ENCODE data around the gene ZNF124. TPM values are rescaled to one million over a fixed set of nuclear protein-coding genes. Genes with fewer than 3 reads are reported as not detected.
"Not testable (repeated sequence)": the region's sequence is repeated elsewhere in the genome, so short reads cannot be mapped to it uniquely, and the experiment has no call there.

The ZNF124 gene
- total RNA-seq, 4 donors from 2014 or later: 21.1 to 66.0 (median 34.7) TPM

DNA sequence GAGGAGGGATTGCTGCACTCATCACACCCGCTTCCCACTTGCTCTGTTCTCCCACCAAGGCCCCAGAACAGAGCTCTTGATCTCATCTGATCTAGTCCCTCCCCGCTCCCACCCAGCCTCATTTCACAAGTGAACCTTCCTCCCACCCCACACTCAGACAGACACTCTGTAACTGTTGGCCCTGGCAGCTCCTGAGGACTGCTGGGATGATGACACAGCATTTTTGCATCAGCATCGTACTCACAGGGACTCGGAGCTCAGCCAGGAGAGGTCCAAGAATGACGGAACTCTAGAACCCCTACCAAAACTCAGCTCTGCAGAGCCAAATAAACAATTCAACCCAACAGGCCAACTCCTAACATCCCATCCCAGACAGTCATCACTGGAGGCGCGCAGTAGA is 11.2 kb upstream of the ZNF124 start:
- peaks cover 0 to 19% (median 9%) of the 10 kb centered on the region in 4 donors for H3K9me3 ChIP-seq
- no peaks in the 10 kb centered on the region for H3K27me3 ChIP-seq
- no peak overlapping the region for H3K4me3 ChIP-seq
- TF ChIP-seq POLR2A (IDR thresholded peaks at IDR 0.05): no peak
- TF ChIP-seq, protein P1, sequence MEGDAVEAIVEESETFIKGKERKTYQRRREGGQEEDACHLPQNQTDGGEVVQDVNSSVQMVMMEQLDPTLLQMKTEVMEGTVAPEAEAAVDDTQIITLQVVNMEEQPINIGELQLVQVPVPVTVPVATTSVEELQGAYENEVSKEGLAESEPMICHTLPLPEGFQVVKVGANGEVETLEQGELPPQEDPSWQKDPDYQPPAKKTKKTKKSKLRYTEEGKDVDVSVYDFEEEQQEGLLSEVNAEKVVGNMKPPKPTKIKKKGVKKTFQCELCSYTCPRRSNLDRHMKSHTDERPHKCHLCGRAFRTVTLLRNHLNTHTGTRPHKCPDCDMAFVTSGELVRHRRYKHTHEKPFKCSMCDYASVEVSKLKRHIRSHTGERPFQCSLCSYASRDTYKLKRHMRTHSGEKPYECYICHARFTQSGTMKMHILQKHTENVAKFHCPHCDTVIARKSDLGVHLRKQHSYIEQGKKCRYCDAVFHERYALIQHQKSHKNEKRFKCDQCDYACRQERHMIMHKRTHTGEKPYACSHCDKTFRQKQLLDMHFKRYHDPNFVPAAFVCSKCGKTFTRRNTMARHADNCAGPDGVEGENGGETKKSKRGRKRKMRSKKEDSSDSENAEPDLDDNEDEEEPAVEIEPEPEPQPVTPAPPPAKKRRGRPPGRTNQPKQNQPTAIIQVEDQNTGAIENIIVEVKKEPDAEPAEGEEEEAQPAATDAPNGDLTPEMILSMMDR (IDR thresholded peaks at IDR 0.05): no peak
- no peaks in the 10 kb centered on the region for H3K36me3 ChIP-seq
- H3K4me1 ChIP-seq: no peaks in the 10 kb centered on the region
- DNase-seq: no peak
- no peak overlapping the region for H3K27ac ChIP-seq

DNA sequence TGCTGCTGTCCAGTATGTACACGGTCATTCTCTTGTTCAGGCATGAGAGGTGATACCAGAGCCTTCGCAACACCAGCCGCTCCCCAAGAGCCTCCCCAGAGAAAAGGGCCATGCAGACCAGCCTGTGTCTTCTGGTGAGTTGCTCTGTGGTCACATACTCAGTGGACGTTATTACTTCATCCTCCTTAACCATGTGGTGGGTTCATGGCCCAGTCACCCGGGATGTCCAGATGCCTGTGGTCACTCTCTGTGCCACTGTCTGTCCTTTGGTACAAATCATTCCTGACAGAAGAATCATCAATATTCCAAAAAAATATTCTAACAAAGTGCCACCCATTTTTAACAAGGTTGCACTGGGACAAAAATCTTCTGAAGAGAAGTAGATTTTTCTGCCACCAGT is 8.8 kb upstream of the ZNF124 start:
- H3K4me1 ChIP-seq: no peaks in the 10 kb centered on the region
- no peak for TF ChIP-seq POLR2A (IDR thresholded peaks at IDR 0.05)
- H3K9me3 ChIP-seq: peaks cover 0 to 19% (median 7%) of the 10 kb centered on the region in 4 donors
- H3K36me3 ChIP-seq: no peaks in the 10 kb centered on the region
- no peak overlapping the region for H3K4me3 ChIP-seq
- H3K27me3 ChIP-seq: no peaks in the 10 kb centered on the region
- no peak for DNase-seq
- H3K27ac ChIP-seq: no peak overlapping the region

DNA sequence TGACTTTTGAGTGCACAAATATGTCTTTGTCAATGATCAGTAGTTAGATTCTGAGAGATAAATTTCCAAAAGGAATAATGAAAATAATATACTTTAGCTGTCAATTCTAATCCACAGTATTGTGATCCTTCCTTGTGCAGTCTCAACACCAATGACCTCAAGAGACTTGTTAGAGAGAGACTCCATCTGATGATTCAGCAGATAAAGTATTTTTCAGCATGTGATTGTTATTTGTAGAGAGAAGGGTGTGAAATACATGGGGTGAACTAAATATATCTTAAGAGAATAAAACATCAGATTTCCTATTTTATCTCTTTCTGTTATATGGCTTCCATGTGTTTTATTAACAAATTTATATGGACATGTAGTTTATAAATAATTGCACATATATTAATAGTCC is 5.9 kb upstream of the ZNF124 start:
- Histone ChIP-seq H3K4me3 (no peak overlapping the region), H3K27ac (no peak overlapping the region), H3K4me1 (no peaks in the 10 kb centered on the region), H3K27me3 (no peaks in the 10 kb centered on the region), H3K36me3 (no peaks in the 10 kb centered on the region), H3K9me3 (peaks cover 0 to 2% (median 0%) of the 10 kb centered on the region in 4 donors)
- TF ChIP-seq POLR2A (IDR thresholded peaks at IDR 0.05): no peak
- TF ChIP-seq, protein P1 (IDR thresholded peaks at IDR 0.05): no peak
- DNase-seq: no peak

DNA sequence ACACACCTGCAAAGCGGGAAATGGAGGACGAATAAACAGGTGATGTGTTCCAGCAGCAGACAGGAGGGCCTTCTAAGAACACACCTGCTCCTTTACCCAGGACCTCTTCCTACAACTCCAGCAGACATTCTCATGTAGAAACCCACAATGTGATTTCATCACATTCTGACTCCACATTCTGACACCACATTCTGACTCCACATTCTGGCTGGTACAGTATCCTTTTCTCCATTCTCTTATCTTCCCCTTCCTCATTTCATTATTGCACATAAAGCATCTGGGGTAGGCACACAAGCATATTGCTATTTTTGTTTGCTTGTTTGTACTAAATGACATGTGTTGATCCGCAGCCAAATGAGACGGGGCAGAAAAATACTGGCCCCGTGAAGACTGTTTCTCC is 3.6 kb upstream of the ZNF124 start:
- no peaks in the 10 kb centered on the region for H3K36me3 ChIP-seq
- no peak overlapping the region for H3K27ac ChIP-seq
- no peak overlapping the region for H3K4me3 ChIP-seq
- H3K4me1 ChIP-seq: peaks cover 0 to 3% (median 0%) of the 10 kb centered on the region in 4 donors
- no peaks in the 10 kb centered on the region for H3K9me3 ChIP-seq
- TF ChIP-seq, protein P1 (IDR thresholded peaks at IDR 0.05): no peak
- TF ChIP-seq POLR2A (IDR thresholded peaks at IDR 0.05): no peak
- no peaks in the 10 kb centered on the region for H3K27me3 ChIP-seq
- no peak for DNase-seq

DNA sequence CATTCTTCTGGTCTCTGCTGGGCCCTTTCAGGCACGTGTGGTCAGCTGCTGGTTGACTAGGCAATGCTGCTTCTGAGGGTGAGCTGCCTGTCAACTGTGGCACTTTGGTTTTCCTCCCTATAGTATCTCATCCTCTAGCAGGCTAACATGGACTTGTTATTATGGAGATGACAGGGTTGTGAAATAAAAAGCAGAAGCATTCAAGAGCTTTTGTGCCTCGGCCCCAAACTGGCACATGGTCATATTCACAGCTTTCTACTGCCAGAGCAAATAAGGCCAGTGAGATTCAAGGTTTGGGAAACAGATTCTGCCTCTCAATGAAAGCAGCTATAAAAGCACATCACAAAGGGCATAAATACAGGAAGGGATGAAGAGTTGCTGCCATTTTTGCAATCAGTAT is 1.6 kb upstream of the ZNF124 start:
- Histone ChIP-seq H3K36me3 (peaks cover 0 to 2% (median 0%) of the 10 kb centered on the region in 3 donors), H3K4me3 (no peak overlapping the region), H3K27ac (no peak overlapping the region), H3K4me1 (peaks cover 0 to 3% (median 0%) of the 10 kb centered on the region in 4 donors), H3K27me3 (no peaks in the 10 kb centered on the region), H3K9me3 (no peaks in the 10 kb centered on the region)
- TF ChIP-seq, protein P1 (IDR thresholded peaks at IDR 0.05): no peak
- TF ChIP-seq POLR2A (IDR thresholded peaks at IDR 0.05): no peak
- DNase-seq: no peak

DNA sequence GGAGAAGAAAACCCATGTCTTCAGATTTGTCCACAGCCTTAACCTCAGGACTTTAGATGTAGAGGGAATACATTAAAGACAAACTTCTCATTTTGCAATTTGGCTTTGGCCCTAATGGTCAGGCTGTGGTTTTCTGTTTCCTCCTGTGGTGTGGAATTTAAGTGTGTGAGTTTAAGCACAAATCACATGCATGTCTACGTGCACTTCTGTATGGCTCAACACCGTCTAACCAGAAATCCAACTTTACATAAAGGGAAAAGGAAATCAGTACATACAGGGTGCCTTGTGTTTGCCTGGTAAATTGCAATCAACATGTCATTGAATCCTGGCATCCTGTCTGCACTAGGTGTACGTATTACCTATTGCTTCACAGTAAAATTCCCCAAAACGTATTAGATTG is 1.2 kb upstream of the ZNF124 start:
- peaks cover 0 to 3% (median 0%) of the 10 kb centered on the region in 4 donors for H3K4me1 ChIP-seq
- H3K27ac ChIP-seq: no peak overlapping the region
- peaks cover 0 to 6% (median 0%) of the 10 kb centered on the region in 3 donors for H3K36me3 ChIP-seq
- no peaks in the 10 kb centered on the region for H3K9me3 ChIP-seq
- H3K27me3 ChIP-seq: no peaks in the 10 kb centered on the region
- DNase-seq: no peak
- no peak overlapping the region for H3K4me3 ChIP-seq
- TF ChIP-seq, protein P1 (IDR thresholded peaks at IDR 0.05): no peak
- TF ChIP-seq POLR2A (IDR thresholded peaks at IDR 0.05): no peak

DNA sequence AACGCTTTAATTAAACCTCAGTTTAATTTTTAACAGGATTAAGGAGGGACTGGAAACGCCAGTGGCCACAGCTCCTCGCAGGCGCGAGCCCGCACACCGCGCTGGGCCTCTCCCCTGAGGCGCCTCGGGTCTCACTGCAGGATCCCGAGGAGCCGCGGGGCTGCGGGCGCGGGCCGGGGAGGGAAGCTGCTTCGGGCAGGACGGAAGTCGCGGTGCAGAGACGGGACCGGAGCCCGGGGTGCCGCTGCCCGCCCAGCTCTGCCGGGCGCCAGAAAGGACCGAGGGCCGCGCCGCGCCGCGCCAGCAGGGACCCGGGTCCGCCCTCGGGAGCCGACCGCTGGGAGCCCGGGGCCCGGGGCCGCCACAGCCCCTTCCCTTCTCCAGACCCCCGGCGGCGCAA is 377 bp downstream of the ZNF124 start:
- not testable (repeated sequence) for H3K27ac ChIP-seq, H3K4me1 ChIP-seq, H3K36me3 ChIP-seq, DNase-seq, H3K9me3 ChIP-seq, H3K27me3 ChIP-seq, H3K4me3 ChIP-seq

Measured in Peyer's patch (tissue), 4 donors.